ENCODE measurements around the gene FBXO39. TPM values are rescaled to one million over a fixed set of nuclear protein-coding genes. Genes with fewer than 3 reads are reported as not detected.

FBXO39 gene
- total RNA-seq, 1 donor from 2014 or later: not detected

Other genes starting within 250 kb of the FBXO39 start
- 2.8 and 3.3 TPM in 2 replicates for gene PITPNM3, start 219.7 kb upstream of the FBXO39 start, total RNA-seq
- gene KIAA0753, start 135.5 kb upstream of the FBXO39 start, total RNA-seq: 55.9 and 58.2 TPM in 2 replicates
- gene TXNDC17, start 135.2 kb upstream of the FBXO39 start, total RNA-seq: 104 and 105 TPM in 2 replicates
- 17.8 and 18.2 TPM in 2 replicates for gene MED31, start 124.6 kb upstream of the FBXO39 start, total RNA-seq
- 6.1 TPM in 2 replicates for gene C17orf100, start 124.5 kb upstream of the FBXO39 start, total RNA-seq
- 0.93 and 1.1 TPM in 2 replicates for gene SLC13A5, start 62.8 kb upstream of the FBXO39 start, total RNA-seq
- not detected in 2 replicates for gene XAF1, start 20.2 kb upstream of the FBXO39 start, total RNA-seq
- gene TEKT1, start 55.5 kb downstream of the FBXO39 start, total RNA-seq: not detected in 2 replicates
- gene ALOX12, start 219.8 kb downstream of the FBXO39 start, total RNA-seq: not detected in 2 replicates
- 168 and 178 TPM in 2 replicates for gene RNASEK, start 236.4 kb downstream of the FBXO39 start, total RNA-seq
- 0.09 TPM in 1 of 2 replicates, not detected in the other for gene BCL6B, start 246.8 kb downstream of the FBXO39 start, total RNA-seq

Measured in progenitor cell of endocrine pancreas (in vitro differentiated cells).